ENCODE results near the gene CECR2. TPM values are rescaled to one million over a fixed set of nuclear protein-coding genes. Genes with fewer than 3 reads are reported as not detected.

Gene CECR2
- total RNA-seq, 1 donor from 2014 or later, result 40.5 TPM

GRCh38 chr22:17484608-17485007 is 115.3 kb downstream of the CECR2 start:
- DNase-seq (ENCODE audit: low spot score, unreplicated experiment), result no peak
- no peak overlapping the region for H3K4me3 Mint-ChIP-seq (ENCODE audit: low read depth)
- no peak overlapping the region for H3K27ac Mint-ChIP-seq
- H3K9me3 Mint-ChIP-seq (ENCODE audit: low read depth), result no peaks in the 10 kb centered on the region
- TF ChIP-seq CTCF (IDR thresholded peaks at IDR 0.05; ENCODE audit: unreplicated experiment), result no peak
- H3K27me3 Mint-ChIP-seq, result no peaks in the 10 kb centered on the region
- peaks cover 6% of the 10 kb centered on the region for H3K36me3 Mint-ChIP-seq (ENCODE audit: insufficient read depth)
- H3K4me1 Mint-ChIP-seq (ENCODE audit: low read depth), result peaks cover 5% of the 10 kb centered on the region

- no peaks in the 10 kb centered on the region for H3K4me1 Mint-ChIP-seq (ENCODE audit: low read depth)
- TF ChIP-seq CTCF (IDR thresholded peaks at IDR 0.05; ENCODE audit: unreplicated experiment), result no peak
These were observed 117.1 kb downstream of the CECR2 start for GRCh38 chr22:17486313-17486712.

GRCh38 chr22:17486719-17487118 is 117.5 kb downstream of the CECR2 start:
- Mint-ChIP-seq H3K27ac (peak overlapping the region; percentile 6), H3K9me3 (ENCODE audit: low read depth) (no peaks in the 10 kb centered on the region), H3K36me3 (ENCODE audit: insufficient read depth) (peaks cover 2% of the 10 kb centered on the region), H3K4me3 (ENCODE audit: low read depth) (no peak overlapping the region), H3K4me1 (ENCODE audit: low read depth) (no peaks in the 10 kb centered on the region), H3K27me3 (no peaks in the 10 kb centered on the region)
- DNase-seq (ENCODE audit: low spot score, unreplicated experiment), result no peak
- TF ChIP-seq CTCF (IDR thresholded peaks at IDR 0.05; ENCODE audit: unreplicated experiment), result no peak

More at GRCh38 chr22:17486313-17486712, 117.1 kb downstream of the CECR2 start:
- no peak overlapping the region for H3K4me3 Mint-ChIP-seq (ENCODE audit: low read depth)
- H3K9me3 Mint-ChIP-seq (ENCODE audit: low read depth), result no peaks in the 10 kb centered on the region
- H3K27ac Mint-ChIP-seq, result peak overlapping the region; percentile 6
- DNase-seq (ENCODE audit: low spot score, unreplicated experiment), result no peak
- no peaks in the 10 kb centered on the region for H3K27me3 Mint-ChIP-seq
- H3K36me3 Mint-ChIP-seq (ENCODE audit: insufficient read depth), result peaks cover 6% of the 10 kb centered on the region

- Mint-ChIP-seq H3K4me3 (ENCODE audit: low read depth) (no peak overlapping the region), H3K9me3 (ENCODE audit: low read depth) (no peaks in the 10 kb centered on the region), H3K4me1 (ENCODE audit: low read depth) (no peaks in the 10 kb centered on the region), H3K27me3 (no peaks in the 10 kb centered on the region), H3K36me3 (ENCODE audit: insufficient read depth) (peaks cover 2% of the 10 kb centered on the region), H3K27ac (no peak overlapping the region)
- no peak for DNase-seq (ENCODE audit: low spot score, unreplicated experiment)
- no peak for TF ChIP-seq CTCF (IDR thresholded peaks at IDR 0.05; ENCODE audit: unreplicated experiment)
These were observed 119.8 kb downstream of the CECR2 start for GRCh38 chr22:17489101-17489500.

GRCh38 chr22:17491090-17491640 is 121.9 kb downstream of the CECR2 start:
- Mint-ChIP-seq H3K36me3 (ENCODE audit: insufficient read depth) (peaks cover 2% of the 10 kb centered on the region), H3K9me3 (ENCODE audit: low read depth) (no peaks in the 10 kb centered on the region), H3K4me1 (ENCODE audit: low read depth) (no peaks in the 10 kb centered on the region), H3K4me3 (ENCODE audit: low read depth) (no peak overlapping the region), H3K27ac (no peak overlapping the region), H3K27me3 (no peaks in the 10 kb centered on the region)
- TF ChIP-seq CTCF (IDR thresholded peaks at IDR 0.05; ENCODE audit: unreplicated experiment), result no peak
- no peak for DNase-seq (ENCODE audit: low spot score, unreplicated experiment)

Measured in progenitor cell of endocrine pancreas (in vitro differentiated cells).